WTC11 (cell line): ENCODE measurements around the gene GSG1L.

Experiments used
- FOXP1 ChIP-seq: sonication (generic); formaldehyde crosslinking; IDR thresholded peaks from 2 replicates; pipeline ENCODE4 v1.8.0; 2022; ENCODE audit warnings: missing genetic modification reagents, mild to moderate bottlenecking, moderate library complexity, borderline replicate concordance
- JUN ChIP-seq: sonication (generic); formaldehyde crosslinking; IDR thresholded peaks from 2 replicates; pipeline ENCODE4 v1.8.0; 2023; ENCODE audit warnings: mild to moderate bottlenecking, missing genetic modification reagents
- NR2C2 ChIP-seq: sonication (generic); formaldehyde crosslinking; IDR thresholded peaks from 2 replicates; pipeline ENCODE4 v1.8.0; 2022; ENCODE audit warnings: mild to moderate bottlenecking, missing genetic modification reagents
- TEAD4 ChIP-seq: sonication (generic); formaldehyde crosslinking; IDR thresholded peaks from 2 replicates; pipeline ENCODE4 v1.8.0; 2022; ENCODE audit warnings: mild to moderate bottlenecking, missing genetic modification reagents
- ZNF671 ChIP-seq: fragments of 250-450 bp; sonication (Bioruptor Pico); IDR thresholded peaks from 2 replicates; pipeline ENCODE4 v1.8.0; 2021; ENCODE audit warnings: mild to moderate bottlenecking
- TF ChIP-seq, protein P1 (sequence below): fragments of 200-600 bp; IDR thresholded peaks from 2 replicates; pipeline ENCODE4 v1.8.0; 2022; ENCODE audit warnings: antibody characterized with exemption
- TF ChIP-seq, protein P2 (sequence below): sonication (generic); formaldehyde crosslinking; IDR thresholded peaks from 2 replicates; pipeline ENCODE4 v1.8.0; 2022; ENCODE audit warnings: mild to moderate bottlenecking, missing genetic modification reagents
- TF ChIP-seq, protein P3 (sequence below): sonication (generic); formaldehyde crosslinking; IDR thresholded peaks from 2 replicates; pipeline ENCODE4 v1.8.0; 2023; ENCODE audit warnings: mild to moderate bottlenecking, missing genetic modification reagents
- TF ChIP-seq, protein P4 (sequence below): sonication (generic); formaldehyde crosslinking; IDR thresholded peaks from 2 replicates; pipeline ENCODE4 v1.8.1; 2023; ENCODE audit warnings: mild to moderate bottlenecking, missing genetic modification reagents, moderate library complexity
- TF ChIP-seq, protein P5 (sequence below): sonication (generic); formaldehyde crosslinking; IDR thresholded peaks from 2 replicates; pipeline ENCODE4 v1.8.1; 2023; ENCODE audit warnings: mild to moderate bottlenecking, missing genetic modification reagents

DNA sequence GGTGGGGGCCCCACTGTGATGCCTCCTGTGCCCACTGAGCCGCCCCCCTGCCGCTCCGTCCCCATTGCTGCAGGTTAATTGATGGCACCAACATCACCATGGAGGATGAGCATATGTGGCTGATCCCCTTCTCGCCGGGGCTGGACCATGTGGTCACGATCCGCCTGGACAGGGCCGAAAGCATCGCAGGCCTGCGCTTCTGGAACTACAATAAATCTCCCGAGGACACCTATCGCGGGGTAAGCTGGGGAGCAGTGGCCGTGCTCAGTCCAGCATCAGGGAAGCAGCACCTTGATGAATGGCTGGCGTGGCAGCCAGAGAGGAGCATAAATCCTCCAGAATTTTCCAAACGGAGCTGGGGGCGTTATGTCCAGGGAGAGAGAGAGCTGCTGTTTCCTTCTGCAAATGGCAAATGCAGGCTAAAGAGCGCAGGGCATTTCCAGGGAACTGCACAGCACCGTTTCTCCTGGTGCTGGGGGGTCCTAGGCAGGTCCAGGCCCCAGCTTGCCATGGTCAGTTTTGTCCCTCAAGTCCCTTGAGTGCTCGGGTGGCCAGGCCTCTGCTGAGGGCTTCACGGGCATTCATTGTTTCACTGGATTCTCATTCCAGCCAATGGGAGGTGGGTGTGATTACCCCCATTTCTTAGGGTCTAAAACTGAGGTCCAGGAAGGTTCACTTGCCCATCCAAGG lies 297.1 kb downstream of the GSG1L start:
- TF ChIP-seq, protein P1, sequence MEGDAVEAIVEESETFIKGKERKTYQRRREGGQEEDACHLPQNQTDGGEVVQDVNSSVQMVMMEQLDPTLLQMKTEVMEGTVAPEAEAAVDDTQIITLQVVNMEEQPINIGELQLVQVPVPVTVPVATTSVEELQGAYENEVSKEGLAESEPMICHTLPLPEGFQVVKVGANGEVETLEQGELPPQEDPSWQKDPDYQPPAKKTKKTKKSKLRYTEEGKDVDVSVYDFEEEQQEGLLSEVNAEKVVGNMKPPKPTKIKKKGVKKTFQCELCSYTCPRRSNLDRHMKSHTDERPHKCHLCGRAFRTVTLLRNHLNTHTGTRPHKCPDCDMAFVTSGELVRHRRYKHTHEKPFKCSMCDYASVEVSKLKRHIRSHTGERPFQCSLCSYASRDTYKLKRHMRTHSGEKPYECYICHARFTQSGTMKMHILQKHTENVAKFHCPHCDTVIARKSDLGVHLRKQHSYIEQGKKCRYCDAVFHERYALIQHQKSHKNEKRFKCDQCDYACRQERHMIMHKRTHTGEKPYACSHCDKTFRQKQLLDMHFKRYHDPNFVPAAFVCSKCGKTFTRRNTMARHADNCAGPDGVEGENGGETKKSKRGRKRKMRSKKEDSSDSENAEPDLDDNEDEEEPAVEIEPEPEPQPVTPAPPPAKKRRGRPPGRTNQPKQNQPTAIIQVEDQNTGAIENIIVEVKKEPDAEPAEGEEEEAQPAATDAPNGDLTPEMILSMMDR = no peak
- no peak for TF ChIP-seq NR2C2 (CRISPR knock-in tag)
- TF ChIP-seq, protein P2, sequence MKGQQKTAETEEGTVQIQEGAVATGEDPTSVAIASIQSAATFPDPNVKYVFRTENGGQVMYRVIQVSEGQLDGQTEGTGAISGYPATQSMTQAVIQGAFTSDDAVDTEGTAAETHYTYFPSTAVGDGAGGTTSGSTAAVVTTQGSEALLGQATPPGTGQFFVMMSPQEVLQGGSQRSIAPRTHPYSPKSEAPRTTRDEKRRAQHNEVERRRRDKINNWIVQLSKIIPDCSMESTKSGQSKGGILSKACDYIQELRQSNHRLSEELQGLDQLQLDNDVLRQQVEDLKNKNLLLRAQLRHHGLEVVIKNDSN (CRISPR knock-in tag) = no peak
- TF ChIP-seq ZNF671 = no peak
- no peak for TF ChIP-seq JUN (CRISPR knock-in tag)
- TF ChIP-seq, protein P3, sequence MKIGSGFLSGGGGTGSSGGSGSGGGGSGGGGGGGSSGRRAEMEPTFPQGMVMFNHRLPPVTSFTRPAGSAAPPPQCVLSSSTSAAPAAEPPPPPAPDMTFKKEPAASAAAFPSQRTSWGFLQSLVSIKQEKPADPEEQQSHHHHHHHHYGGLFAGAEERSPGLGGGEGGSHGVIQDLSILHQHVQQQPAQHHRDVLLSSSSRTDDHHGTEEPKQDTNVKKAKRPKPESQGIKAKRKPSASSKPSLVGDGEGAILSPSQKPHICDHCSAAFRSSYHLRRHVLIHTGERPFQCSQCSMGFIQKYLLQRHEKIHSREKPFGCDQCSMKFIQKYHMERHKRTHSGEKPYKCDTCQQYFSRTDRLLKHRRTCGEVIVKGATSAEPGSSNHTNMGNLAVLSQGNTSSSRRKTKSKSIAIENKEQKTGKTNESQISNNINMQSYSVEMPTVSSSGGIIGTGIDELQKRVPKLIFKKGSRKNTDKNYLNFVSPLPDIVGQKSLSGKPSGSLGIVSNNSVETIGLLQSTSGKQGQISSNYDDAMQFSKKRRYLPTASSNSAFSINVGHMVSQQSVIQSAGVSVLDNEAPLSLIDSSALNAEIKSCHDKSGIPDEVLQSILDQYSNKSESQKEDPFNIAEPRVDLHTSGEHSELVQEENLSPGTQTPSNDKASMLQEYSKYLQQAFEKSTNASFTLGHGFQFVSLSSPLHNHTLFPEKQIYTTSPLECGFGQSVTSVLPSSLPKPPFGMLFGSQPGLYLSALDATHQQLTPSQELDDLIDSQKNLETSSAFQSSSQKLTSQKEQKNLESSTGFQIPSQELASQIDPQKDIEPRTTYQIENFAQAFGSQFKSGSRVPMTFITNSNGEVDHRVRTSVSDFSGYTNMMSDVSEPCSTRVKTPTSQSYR = no peak
- TF ChIP-seq FOXP1 (CRISPR knock-in tag) = no peak
- TF ChIP-seq TEAD4 (CRISPR knock-in tag) = no peak
- TF ChIP-seq, protein P4, sequence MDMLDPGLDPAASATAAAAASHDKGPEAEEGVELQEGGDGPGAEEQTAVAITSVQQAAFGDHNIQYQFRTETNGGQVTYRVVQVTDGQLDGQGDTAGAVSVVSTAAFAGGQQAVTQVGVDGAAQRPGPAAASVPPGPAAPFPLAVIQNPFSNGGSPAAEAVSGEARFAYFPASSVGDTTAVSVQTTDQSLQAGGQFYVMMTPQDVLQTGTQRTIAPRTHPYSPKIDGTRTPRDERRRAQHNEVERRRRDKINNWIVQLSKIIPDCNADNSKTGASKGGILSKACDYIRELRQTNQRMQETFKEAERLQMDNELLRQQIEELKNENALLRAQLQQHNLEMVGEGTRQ (CRISPR knock-in tag) = no peak
- TF ChIP-seq, protein P5, sequence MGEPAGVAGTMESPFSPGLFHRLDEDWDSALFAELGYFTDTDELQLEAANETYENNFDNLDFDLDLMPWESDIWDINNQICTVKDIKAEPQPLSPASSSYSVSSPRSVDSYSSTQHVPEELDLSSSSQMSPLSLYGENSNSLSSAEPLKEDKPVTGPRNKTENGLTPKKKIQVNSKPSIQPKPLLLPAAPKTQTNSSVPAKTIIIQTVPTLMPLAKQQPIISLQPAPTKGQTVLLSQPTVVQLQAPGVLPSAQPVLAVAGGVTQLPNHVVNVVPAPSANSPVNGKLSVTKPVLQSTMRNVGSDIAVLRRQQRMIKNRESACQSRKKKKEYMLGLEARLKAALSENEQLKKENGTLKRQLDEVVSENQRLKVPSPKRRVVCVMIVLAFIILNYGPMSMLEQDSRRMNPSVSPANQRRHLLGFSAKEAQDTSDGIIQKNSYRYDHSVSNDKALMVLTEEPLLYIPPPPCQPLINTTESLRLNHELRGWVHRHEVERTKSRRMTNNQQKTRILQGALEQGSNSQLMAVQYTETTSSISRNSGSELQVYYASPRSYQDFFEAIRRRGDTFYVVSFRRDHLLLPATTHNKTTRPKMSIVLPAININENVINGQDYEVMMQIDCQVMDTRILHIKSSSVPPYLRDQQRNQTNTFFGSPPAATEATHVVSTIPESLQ = no peak
